Nephron (organoid): ENCODE data around the gene ACAA2.

Experiments used
- H3K27ac Mint-ChIP-seq, 3 experiments: 2 replicates each; pipeline ENCODE4 v1.8.0; 2020; ENCODE audit warnings: mixed read lengths in 3 of 3, mild to moderate bottlenecking in 2 of 3, moderate library complexity in 1 of 3
- H3K27me3 Mint-ChIP-seq: 2 replicates; pipeline ENCODE4 v1.8.0; 2021; ENCODE audit warnings: low read depth, mild to moderate bottlenecking, moderate library complexity, mixed read lengths
- H3K36me3 Mint-ChIP-seq: 2 replicates; pipeline ENCODE4 v1.8.0; 2020; ENCODE audit warnings: low read depth, mixed read lengths
- H3K4me1 Mint-ChIP-seq: 2 replicates; pipeline ENCODE4 v1.8.0; 2020; ENCODE audit warnings: mixed read lengths
- H3K4me3 Mint-ChIP-seq, 3 experiments: 2 replicates each; pipeline ENCODE4 v1.8.0; 2020; ENCODE audit warnings: mild to moderate bottlenecking in 3 of 3, mixed read lengths in 3 of 3, moderate library complexity in 2 of 3
- H3K9me3 Mint-ChIP-seq: 2 replicates; pipeline ENCODE4 v1.8.0; 2020; ENCODE audit warnings: mixed read lengths
- CTCF ChIP-seq, 3 experiments: fragments of 200-600 bp; sonication (generic); IDR thresholded peaks; one replicate each; pipeline ENCODE4 v1.5.0; 2021; ENCODE audit warnings: antibody characterized with exemption in 3 of 3; ENCODE audit not compliant: unreplicated experiment in 3 of 3

Gene ACAA2

GRCh38 chr18:49751427-49752094 is 61.8 kb downstream of the ACAA2 start:
- no peak for TF ChIP-seq CTCF (IDR thresholded peaks at IDR 0.05; ENCODE audit: unreplicated experiment in 3 of 3)
- H3K27ac Mint-ChIP-seq, result no peak overlapping the region
- no peak overlapping the region for H3K4me3 Mint-ChIP-seq
- H3K9me3 Mint-ChIP-seq, result no peaks in the 10 kb centered on the region
- no peaks in the 10 kb centered on the region for H3K36me3 Mint-ChIP-seq
- H3K27me3 Mint-ChIP-seq, result peaks cover 22% of the 10 kb centered on the region
- no peaks in the 10 kb centered on the region for H3K4me1 Mint-ChIP-seq

GRCh38 chr18:49749563-49749962 is 63.8 kb downstream of the ACAA2 start:
- Mint-ChIP-seq H3K4me3 (no peak overlapping the region), H3K27me3 (peaks cover 18% of the 10 kb centered on the region), H3K4me1 (no peaks in the 10 kb centered on the region), H3K9me3 (no peaks in the 10 kb centered on the region), H3K36me3 (no peaks in the 10 kb centered on the region), H3K27ac (no peak overlapping the region)
- no peak for TF ChIP-seq CTCF (IDR thresholded peaks at IDR 0.05; ENCODE audit: unreplicated experiment in 3 of 3)

GRCh38 chr18:49747876-49748275 is 65.5 kb downstream of the ACAA2 start:
- no peak for TF ChIP-seq CTCF (IDR thresholded peaks at IDR 0.05; ENCODE audit: unreplicated experiment in 3 of 3)
- Mint-ChIP-seq H3K4me3 (no peak overlapping the region), H3K27me3 (peaks cover 18% of the 10 kb centered on the region), H3K4me1 (peaks cover 7% of the 10 kb centered on the region), H3K36me3 (no peaks in the 10 kb centered on the region), H3K9me3 (no peaks in the 10 kb centered on the region), H3K27ac (no peak overlapping the region)

GRCh38 chr18:49745045-49746014 is 68.0 kb downstream of the ACAA2 start:
- Mint-ChIP-seq H3K9me3 (no peaks in the 10 kb centered on the region), H3K27ac (no peak overlapping the region), H3K27me3 (no peaks in the 10 kb centered on the region), H3K36me3 (no peaks in the 10 kb centered on the region), H3K4me3 (no peak overlapping the region), H3K4me1 (peaks cover 15% of the 10 kb centered on the region)
- TF ChIP-seq CTCF (IDR thresholded peaks at IDR 0.05; ENCODE audit: unreplicated experiment in 3 of 3), result no peak

- H3K4me3 Mint-ChIP-seq, result no peak overlapping the region
These were observed 68.8 kb downstream of the ACAA2 start for GRCh38 chr18:49744376-49745008.

More at GRCh38 chr18:49744376-49745008, 68.8 kb downstream of the ACAA2 start:
- H3K9me3 Mint-ChIP-seq, result no peaks in the 10 kb centered on the region
- no peaks in the 10 kb centered on the region for H3K27me3 Mint-ChIP-seq
- no peak for TF ChIP-seq CTCF (IDR thresholded peaks at IDR 0.05; ENCODE audit: unreplicated experiment in 3 of 3)
- H3K27ac Mint-ChIP-seq, result no peak overlapping the region
- no peaks in the 10 kb centered on the region for H3K36me3 Mint-ChIP-seq
- peaks cover 15% of the 10 kb centered on the region for H3K4me1 Mint-ChIP-seq
